ENCODE results near the gene NCAM1. TPM values are rescaled to one million over a fixed set of nuclear protein-coding genes. Genes with fewer than 3 reads are reported as not detected.
A peak's percentile ranks its signal among the peaks of the same experiment; 100 is the strongest.

Gene NCAM1
- total RNA-seq, 1 experiment from 2014 or later, result not detected

- Histone ChIP-seq H2AFZ (ENCODE audit: low read length) (peak overlapping the region; percentile 39; the same call in 1 of the 2 replicates), H3K9me3 (ENCODE audit: low read length) (no peaks in the 10 kb centered on the region), H3K9me2 (replicated peaks; ENCODE audit: low read length) (no peaks in the 10 kb centered on the region), H3K27me3 (ENCODE audit: low read length) (peaks cover 70% of the 10 kb centered on the region), H3K4me1 (ENCODE audit: insufficient read depth, low read length) (0 out of 2 replicates have a peak, but pooled peaks cover 11% of the 10 kb centered on the region), H3K9ac (ENCODE audit: low read length) (no peak overlapping the region), H4K20me1 (ENCODE audit: low read length) (no peaks in the 10 kb centered on the region), H3K27ac (ENCODE audit: low read length) (no peak overlapping the region), H3K4me3 (ENCODE audit: low read length) (peak overlapping the region; percentile 40), H3K79me2 (ENCODE audit: low read length) (no peaks in the 10 kb centered on the region), H3K4me2 (ENCODE audit: low read length) (peak overlapping the region; percentile 70), H3K36me3 (ENCODE audit: low read depth, low read length) (no peaks in the 10 kb centered on the region), H3F3A (ENCODE audit: low read length, unreplicated experiment) (no peaks in the 10 kb centered on the region)
- no peak for DNase-seq
- no TSS peak for BruUV-seq (replicated peaks)
- ChIA-PET CTCF (no interaction called here), POLR2A (ENCODE audit: unreplicated experiment) (no interaction called here)
- TF ChIP-seq EZH2phosphoT487 (IDR thresholded peaks at IDR 0.05; ENCODE audit: borderline replicate concordance, low read length), result peak; percentile 70
- TF ChIP-seq CTCF (conservative IDR thresholded peaks at IDR 0.05; ENCODE audit: low read depth, low read length), result no peak
- peak; percentile 97 for TF ChIP-seq EZH2 (IDR thresholded peaks at IDR 0.05; ENCODE audit: low read length, unreplicated experiment)
- intact Hi-C loops (cut with micrococcal nuclease), result no loop called here
- ATAC-seq, result peak; percentile 54
These were observed 745 bp downstream of the NCAM1 start for GRCh38 chr11:112961751-112962578.

GRCh38 chr11:112962579-112963367 lies 1.6 kb downstream of the NCAM1 start:
- intact Hi-C loops (cut with micrococcal nuclease), result no loop called here
- ChIA-PET POLR2A (ENCODE audit: unreplicated experiment) (interaction anchor here (0.6 kb wide), 1 partner anchor 177 kb away, joined by 4 read pairs; no protein-coding TSS in a partner anchor), CTCF (no interaction called here)
- no peaks in the 10 kb centered on the region for H3K79me2 ChIP-seq (ENCODE audit: low read length)
- BruUV-seq (replicated peaks), result no TSS peak
- peak overlapping the region; percentile 40; the same call in 1 of the 2 replicates for H3K4me3 ChIP-seq (ENCODE audit: low read length)
- DNase-seq (no peak), ATAC-seq (no peak)
- 0 out of 2 replicates have a peak overlapping the region, but pooled peaks have one; percentile 39 for H2AFZ ChIP-seq (ENCODE audit: low read length)
- H3F3A ChIP-seq (ENCODE audit: low read length, unreplicated experiment), result no peaks in the 10 kb centered on the region
- H3K4me1 ChIP-seq (ENCODE audit: insufficient read depth, low read length), result 0 out of 2 replicates have a peak, but pooled peaks cover 11% of the 10 kb centered on the region
- H3K27ac ChIP-seq (ENCODE audit: low read length), result no peak overlapping the region
- no peaks in the 10 kb centered on the region for H4K20me1 ChIP-seq (ENCODE audit: low read length)
- no peaks in the 10 kb centered on the region for H3K9me2 ChIP-seq (replicated peaks; ENCODE audit: low read length)
- no peak overlapping the region for H3K9ac ChIP-seq (ENCODE audit: low read length)
- peak overlapping the region; percentile 70; the same call in 1 of the 2 replicates for H3K4me2 ChIP-seq (ENCODE audit: low read length)
- TF ChIP-seq CTCF (conservative IDR thresholded peaks at IDR 0.05; ENCODE audit: low read depth, low read length), result no peak
- no peak; the same call in 1 of the 2 replicates for TF ChIP-seq EZH2phosphoT487 (IDR thresholded peaks at IDR 0.05; ENCODE audit: borderline replicate concordance, low read length)
- TF ChIP-seq EZH2 (IDR thresholded peaks at IDR 0.05; ENCODE audit: low read length, unreplicated experiment), result no peak
- no peaks in the 10 kb centered on the region for H3K36me3 ChIP-seq (ENCODE audit: low read depth, low read length)
- peaks cover 78% of the 10 kb centered on the region for H3K27me3 ChIP-seq (ENCODE audit: low read length)
- H3K9me3 ChIP-seq (ENCODE audit: low read length), result no peaks in the 10 kb centered on the region

Measured in PC-3 (cell line).